Left ventricle myocardium inferior (tissue), 1 donor: Measurements from ENCODE around the gene NDEL1. TPM values are rescaled to one million over a fixed set of nuclear protein-coding genes. Genes with fewer than 3 reads are reported as not detected.
A peak's percentile ranks its signal among the peaks of the same experiment; 100 is the strongest.

ENCODE experiments used
- DNase-seq: peaks from one replicate; pipeline ENCODE4 v3.0.0-alpha.2; 2020
- H3K27ac ChIP-seq: fragments of 200-600 bp; replicated peaks from 2 replicates; pipeline ENCODE4 v1.8.0; 2021
- H3K27me3 ChIP-seq: fragments of 200-600 bp; 2 replicates; pipeline ENCODE4 v1.8.0; 2021; ENCODE audit warnings: low read depth
- H3K36me3 ChIP-seq: fragments of 200-600 bp; 2 replicates; pipeline ENCODE4 v1.8.0; 2021
- H3K4me1 ChIP-seq: fragments of 200-600 bp; 2 replicates; pipeline ENCODE4 v1.8.0; 2021
- H3K4me3 ChIP-seq: fragments of 200-600 bp; 2 replicates; pipeline ENCODE4 v1.8.0; 2021; ENCODE audit warnings: mild to moderate bottlenecking, moderate library complexity
- H3K9me3 ChIP-seq: fragments of 200-600 bp; replicated peaks from 2 replicates; pipeline ENCODE4 v1.8.0; 2021
- intact Hi-C: fragments of 100-400 bp; cut with micrococcal nuclease; formaldehyde crosslinking; loops from one replicate; pipeline ENCODE4 v1.11.0; 2022
- total RNA-seq: library from RNA; stranded (reverse); fragmentation: NEBNext Ultra II Directional; extraction: Animal tissue kit (Norgen Biotek cat#: 25700); gene quantifications from one replicate; pipeline ENCODE4 v1.2.1, GENCODE V29; 2021
- TF ChIP-seq, protein P1 (sequence below): fragments of 200-600 bp; IDR thresholded peaks from 2 replicates; pipeline ENCODE4 v1.8.0; 2021; ENCODE audit warnings: antibody characterized with exemption, mild to moderate bottlenecking, borderline replicate concordance
- donor health status: DM: no; HTN: yes; CAD: no; lungs with severe emphysema.

Gene NDEL1
- total RNA-seq, 1 donor from 2014 or later, result 25.0 TPM

DNA sequence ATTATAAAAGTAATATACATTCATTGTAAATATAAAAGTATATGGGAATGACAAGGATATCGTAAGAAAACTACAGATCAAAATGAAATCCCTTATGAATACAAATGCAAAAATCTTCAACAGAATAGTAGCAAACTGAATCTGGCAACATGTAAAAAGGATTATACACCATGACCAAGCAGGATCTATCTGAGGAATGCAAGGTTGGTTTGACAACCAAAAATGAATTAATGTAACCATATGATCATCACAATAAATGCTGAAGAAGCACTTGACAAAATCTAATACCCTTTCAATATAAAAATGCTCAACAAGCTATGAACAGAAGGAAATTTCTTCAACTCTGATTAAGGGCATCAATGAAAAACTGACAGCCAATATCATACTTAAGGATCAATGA is 48.8 kb downstream of the NDEL1 start:
- no peak for DNase-seq
- TF ChIP-seq, protein P1, sequence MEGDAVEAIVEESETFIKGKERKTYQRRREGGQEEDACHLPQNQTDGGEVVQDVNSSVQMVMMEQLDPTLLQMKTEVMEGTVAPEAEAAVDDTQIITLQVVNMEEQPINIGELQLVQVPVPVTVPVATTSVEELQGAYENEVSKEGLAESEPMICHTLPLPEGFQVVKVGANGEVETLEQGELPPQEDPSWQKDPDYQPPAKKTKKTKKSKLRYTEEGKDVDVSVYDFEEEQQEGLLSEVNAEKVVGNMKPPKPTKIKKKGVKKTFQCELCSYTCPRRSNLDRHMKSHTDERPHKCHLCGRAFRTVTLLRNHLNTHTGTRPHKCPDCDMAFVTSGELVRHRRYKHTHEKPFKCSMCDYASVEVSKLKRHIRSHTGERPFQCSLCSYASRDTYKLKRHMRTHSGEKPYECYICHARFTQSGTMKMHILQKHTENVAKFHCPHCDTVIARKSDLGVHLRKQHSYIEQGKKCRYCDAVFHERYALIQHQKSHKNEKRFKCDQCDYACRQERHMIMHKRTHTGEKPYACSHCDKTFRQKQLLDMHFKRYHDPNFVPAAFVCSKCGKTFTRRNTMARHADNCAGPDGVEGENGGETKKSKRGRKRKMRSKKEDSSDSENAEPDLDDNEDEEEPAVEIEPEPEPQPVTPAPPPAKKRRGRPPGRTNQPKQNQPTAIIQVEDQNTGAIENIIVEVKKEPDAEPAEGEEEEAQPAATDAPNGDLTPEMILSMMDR, result no peak
- Histone ChIP-seq H3K27ac (no peak overlapping the region), H3K36me3 (peaks cover 82% of the 10 kb centered on the region), H3K4me1 (peaks cover 16% of the 10 kb centered on the region), H3K27me3 (no peaks in the 10 kb centered on the region), H3K9me3 (peaks cover 7% of the 10 kb centered on the region), H3K4me3 (no peak overlapping the region)
- intact Hi-C loops, result no loop called here

DNA sequence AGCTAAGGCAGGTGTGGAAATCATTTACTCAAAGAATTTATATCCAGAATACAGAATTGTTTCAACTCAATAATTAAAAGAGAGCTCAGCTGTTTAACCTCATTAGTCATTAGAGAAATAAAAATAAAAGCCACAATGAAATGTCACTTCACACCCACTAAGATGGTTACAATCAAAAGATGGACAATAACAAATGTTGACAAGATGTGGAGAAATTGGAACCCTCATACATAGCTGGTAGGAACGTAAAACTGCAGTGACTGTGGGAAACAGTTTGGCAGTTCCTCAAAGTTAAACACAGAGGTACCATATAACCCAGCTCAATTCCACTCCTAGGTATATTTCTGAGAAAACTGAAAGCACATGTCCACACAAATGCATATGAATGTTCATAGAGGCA is 49.8 kb downstream of the NDEL1 start:
- peaks cover 75% of the 10 kb centered on the region for H3K36me3 ChIP-seq

DNA sequence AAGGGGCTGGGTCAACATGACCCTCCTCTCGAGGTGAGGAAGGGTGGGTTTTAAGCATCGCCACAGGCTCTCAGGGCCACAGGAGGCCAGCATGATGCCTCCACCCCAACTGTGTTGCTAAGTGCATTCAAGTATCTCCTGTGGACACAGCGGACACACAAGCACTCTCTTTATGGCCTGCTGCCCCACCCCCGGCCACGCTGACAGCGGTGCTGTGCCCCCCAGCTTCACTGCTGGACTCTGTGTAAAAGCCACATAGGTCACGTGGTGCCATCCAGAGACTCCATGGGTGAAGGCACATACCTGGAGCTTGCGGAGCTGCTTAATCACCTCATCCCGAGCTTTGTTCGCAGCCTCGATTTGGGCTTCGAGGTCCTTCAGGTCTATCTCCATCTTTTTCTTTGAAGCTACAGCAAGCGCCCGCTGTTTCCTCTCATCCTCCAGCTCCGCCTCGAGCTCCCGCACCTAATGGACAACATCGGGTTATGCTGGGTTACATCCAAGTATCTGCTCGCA is 51.5 kb downstream of the NDEL1 start:
- intact Hi-C loops, result no loop called here
- no peak overlapping the region for H3K27ac ChIP-seq
- H3K4me1 ChIP-seq, result peaks cover 6% of the 10 kb centered on the region
- no peak overlapping the region for H3K4me3 ChIP-seq
- peaks cover 7% of the 10 kb centered on the region for H3K9me3 ChIP-seq
- H3K36me3 ChIP-seq, result peaks cover 77% of the 10 kb centered on the region
- DNase-seq, result no peak
- TF ChIP-seq, protein P1, result no peak
- no peaks in the 10 kb centered on the region for H3K27me3 ChIP-seq

More for the DNA sequence above, 49.8 kb downstream of the NDEL1 start:
- DNase-seq, result no peak
- intact Hi-C loops, result no loop called here
- TF ChIP-seq, protein P1, result no peak
- Histone ChIP-seq H3K4me3 (no peak overlapping the region), H3K4me1 (peaks cover 7% of the 10 kb centered on the region), H3K27me3 (no peaks in the 10 kb centered on the region), H3K27ac (no peak overlapping the region), H3K9me3 (peaks cover 7% of the 10 kb centered on the region)

DNA sequence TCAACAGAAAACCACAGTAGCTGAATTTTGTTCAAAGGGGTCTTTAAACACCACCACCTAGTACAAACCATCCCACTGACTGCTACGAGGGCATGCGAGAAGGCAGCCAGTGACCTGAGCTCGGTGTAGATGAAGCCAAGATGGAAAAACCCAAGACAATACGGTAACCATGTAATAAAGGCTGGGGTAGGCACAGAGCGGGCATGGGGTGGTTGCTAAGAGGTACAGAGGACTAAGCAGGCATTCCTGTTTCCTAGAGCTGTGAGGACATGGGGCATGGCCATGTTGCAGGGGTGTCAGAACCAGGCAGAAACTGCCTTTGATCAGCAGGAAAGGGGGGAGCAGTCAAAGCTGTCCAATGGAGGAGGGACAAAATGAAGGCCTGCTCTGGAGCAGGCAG is 52.1 kb downstream of the NDEL1 start:
- H3K36me3 ChIP-seq, result peaks cover 77% of the 10 kb centered on the region
- no peaks in the 10 kb centered on the region for H3K27me3 ChIP-seq
- no peak overlapping the region for H3K4me3 ChIP-seq
- DNase-seq, result no peak
- H3K4me1 ChIP-seq, result peaks cover 6% of the 10 kb centered on the region
- TF ChIP-seq, protein P1, result no peak
- H3K9me3 ChIP-seq, result peaks cover 7% of the 10 kb centered on the region
- intact Hi-C loops, result no loop called here
- no peak overlapping the region for H3K27ac ChIP-seq

DNA sequence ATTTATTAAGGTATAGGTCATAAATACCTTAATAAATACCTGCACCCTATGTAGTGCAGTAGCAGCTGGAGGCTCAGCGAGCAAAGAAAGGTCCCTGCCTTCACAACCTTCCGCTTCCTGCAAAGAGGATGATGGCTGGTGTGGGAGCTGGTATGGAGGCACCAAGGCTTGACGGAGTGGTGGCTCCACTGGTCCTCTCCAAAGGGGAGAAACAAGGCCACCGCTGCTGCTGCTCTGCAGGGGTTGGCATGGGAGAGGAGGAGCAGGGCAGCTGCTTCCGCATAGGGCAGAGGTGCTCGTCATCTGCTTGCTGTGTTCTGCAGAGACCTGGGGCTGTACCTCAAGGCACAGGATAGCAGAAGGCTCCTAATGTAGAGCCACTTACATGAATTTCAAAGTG is 52.8 kb downstream of the NDEL1 start:
- no peak for DNase-seq
- peaks cover 6% of the 10 kb centered on the region for H3K4me1 ChIP-seq
- H3K36me3 ChIP-seq, result peaks cover 77% of the 10 kb centered on the region
- TF ChIP-seq, protein P1, result no peak
- intact Hi-C loops, result no loop called here
- H3K4me3 ChIP-seq, result no peak overlapping the region
- H3K9me3 ChIP-seq, result peaks cover 7% of the 10 kb centered on the region
- H3K27me3 ChIP-seq, result no peaks in the 10 kb centered on the region
- H3K27ac ChIP-seq, result peak overlapping the region; percentile 32
